GM12891 (cell line): ENCODE results near the gene BEND5.

Experiments used
- DNase-seq: peaks from one replicate; pipeline ENCODE4 v3.0.0; 2011; ENCODE audit warnings: low spot score; ENCODE audit not compliant: insufficient read length
- FAIRE-seq: peaks from 2 replicates; lab custom pipeline; 2011; peaks lifted over from hg19 to GRCh38; lab: Jason Lieb, UNC
- PAX5 ChIP-seq: IDR thresholded peaks from 2 replicates; pipeline ENCODE4 v1.6.1; 2011; ENCODE audit warnings: low read length, moderate library complexity, mild to moderate bottlenecking; ENCODE audit not compliant: insufficient read depth, severe bottlenecking
- POLR2A ChIP-seq: IDR thresholded peaks from 2 replicates; pipeline ENCODE4 v1.6.1; 2011; ENCODE audit warnings: low read depth, low read length, control low read depth
- POLR2AphosphoS5 ChIP-seq: IDR thresholded peaks from 2 replicates; pipeline ENCODE4 v1.6.1; 2011; ENCODE audit warnings: low read depth, low read length, control low read depth
- POU2F2 ChIP-seq: IDR thresholded peaks from 2 replicates; pipeline ENCODE4 v1.6.1; 2011; ENCODE audit warnings: low read depth, mild to moderate bottlenecking, control low read depth, low read length, moderate library complexity
- SPI1 ChIP-seq: IDR thresholded peaks from 2 replicates; pipeline ENCODE4 v1.6.1; 2011; ENCODE audit warnings: low read depth, low read length, control low read depth
- TAF1 ChIP-seq: IDR thresholded peaks from 2 replicates; pipeline ENCODE4 v1.6.1; 2011; ENCODE audit warnings: low read depth, low read length, control low read depth

BEND5 gene

GRCh38 chr1:48687282-48688045 lies 89.2 kb downstream of the BEND5 start:
- TF ChIP-seq POLR2A (no peak), POLR2AphosphoS5 (no peak), POU2F2 (no peak), SPI1 (no peak), PAX5 (no peak), TAF1 (no peak)
- FAIRE-seq, result no peak
- no peak for DNase-seq

DNA sequence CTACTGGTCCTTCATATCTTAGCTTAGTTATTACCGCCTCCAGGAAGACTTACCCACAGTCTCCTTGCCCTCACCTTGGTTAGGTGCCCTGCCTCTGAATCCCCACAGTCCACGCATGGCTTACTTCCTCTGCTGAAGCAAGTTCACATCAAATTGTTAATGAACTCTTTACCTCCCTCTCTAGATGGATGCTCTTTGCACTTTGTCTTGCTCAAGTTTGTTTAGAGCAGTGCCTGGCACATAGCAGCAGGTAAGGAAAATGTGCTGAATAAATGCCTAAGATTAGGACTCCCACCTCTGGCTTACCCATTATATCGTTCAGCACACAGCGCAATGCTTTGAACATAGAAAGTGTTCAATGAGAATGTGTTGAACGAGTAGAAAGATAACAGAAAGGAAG lies 90.5 kb downstream of the BEND5 start:
- DNase-seq (no peak), FAIRE-seq (no peak)
- TF ChIP-seq POLR2AphosphoS5 (no peak), PAX5 (no peak), POLR2A (no peak), SPI1 (no peak), POU2F2 (no peak), TAF1 (no peak)

GRCh38 chr1:48684381-48684780 lies 92.3 kb downstream of the BEND5 start:
- no peak for DNase-seq
- no peak for TF ChIP-seq POLR2AphosphoS5
- TF ChIP-seq POLR2A, result no peak
- no peak for TF ChIP-seq TAF1
- no peak for TF ChIP-seq PAX5
- TF ChIP-seq SPI1, result no peak
- TF ChIP-seq POU2F2, result no peak
- no peak for FAIRE-seq

GRCh38 chr1:48683839-48684238 lies 92.9 kb downstream of the BEND5 start:
- FAIRE-seq, result no peak
- TF ChIP-seq PAX5, result no peak
- TF ChIP-seq POLR2A, result no peak
- no peak for TF ChIP-seq SPI1
- TF ChIP-seq POLR2AphosphoS5, result no peak
- no peak for TF ChIP-seq POU2F2
- no peak for TF ChIP-seq TAF1
- no peak for DNase-seq

GRCh38 chr1:48681476-48682305 lies 95.0 kb downstream of the BEND5 start:
- TF ChIP-seq POLR2AphosphoS5 (no peak), PAX5 (no peak), POLR2A (no peak), SPI1 (no peak), POU2F2 (no peak), TAF1 (no peak)
- no peak for FAIRE-seq
- DNase-seq, result no peak

DNA sequence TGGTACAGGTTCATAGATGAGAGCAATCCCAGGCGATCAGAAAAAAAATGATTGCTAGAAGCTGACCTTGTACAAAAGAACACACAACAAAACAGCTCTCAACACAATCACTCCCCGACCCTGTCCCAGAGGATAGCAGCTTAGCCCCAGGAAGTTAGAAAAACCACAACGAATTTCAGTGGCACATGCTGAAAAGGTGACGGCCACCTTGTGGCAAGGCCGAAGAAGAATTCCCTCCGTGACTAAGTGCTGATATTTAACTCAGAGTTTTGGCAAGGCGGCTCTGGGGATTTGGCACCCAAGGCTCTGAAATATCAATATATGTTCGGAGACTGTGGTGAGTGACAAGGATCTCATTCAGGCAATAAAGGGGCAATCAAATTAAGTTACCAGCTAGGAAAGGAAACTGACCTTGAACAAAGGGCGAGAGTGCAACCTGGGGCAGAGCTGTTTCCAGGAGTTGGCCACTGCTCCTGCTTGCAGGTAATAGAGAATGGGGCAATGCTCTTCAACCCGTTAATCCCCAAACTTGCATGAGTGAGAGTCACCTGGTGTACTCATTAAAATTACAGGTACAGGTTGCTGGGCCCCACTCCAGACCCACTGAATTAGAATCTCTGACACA lies 96.2 kb downstream of the BEND5 start:
- FAIRE-seq (no peak), DNase-seq (no peak)
- no peak for TF ChIP-seq POLR2A
- no peak for TF ChIP-seq TAF1
- no peak for TF ChIP-seq PAX5
- no peak for TF ChIP-seq POLR2AphosphoS5
- TF ChIP-seq POU2F2, result no peak
- TF ChIP-seq SPI1, result no peak

GRCh38 chr1:48679859-48680258 lies 96.8 kb downstream of the BEND5 start:
- FAIRE-seq (no peak), DNase-seq (no peak)
- no peak for TF ChIP-seq TAF1
- no peak for TF ChIP-seq POU2F2
- TF ChIP-seq PAX5, result no peak
- no peak for TF ChIP-seq SPI1
- TF ChIP-seq POLR2AphosphoS5, result no peak
- no peak for TF ChIP-seq POLR2A

DNA sequence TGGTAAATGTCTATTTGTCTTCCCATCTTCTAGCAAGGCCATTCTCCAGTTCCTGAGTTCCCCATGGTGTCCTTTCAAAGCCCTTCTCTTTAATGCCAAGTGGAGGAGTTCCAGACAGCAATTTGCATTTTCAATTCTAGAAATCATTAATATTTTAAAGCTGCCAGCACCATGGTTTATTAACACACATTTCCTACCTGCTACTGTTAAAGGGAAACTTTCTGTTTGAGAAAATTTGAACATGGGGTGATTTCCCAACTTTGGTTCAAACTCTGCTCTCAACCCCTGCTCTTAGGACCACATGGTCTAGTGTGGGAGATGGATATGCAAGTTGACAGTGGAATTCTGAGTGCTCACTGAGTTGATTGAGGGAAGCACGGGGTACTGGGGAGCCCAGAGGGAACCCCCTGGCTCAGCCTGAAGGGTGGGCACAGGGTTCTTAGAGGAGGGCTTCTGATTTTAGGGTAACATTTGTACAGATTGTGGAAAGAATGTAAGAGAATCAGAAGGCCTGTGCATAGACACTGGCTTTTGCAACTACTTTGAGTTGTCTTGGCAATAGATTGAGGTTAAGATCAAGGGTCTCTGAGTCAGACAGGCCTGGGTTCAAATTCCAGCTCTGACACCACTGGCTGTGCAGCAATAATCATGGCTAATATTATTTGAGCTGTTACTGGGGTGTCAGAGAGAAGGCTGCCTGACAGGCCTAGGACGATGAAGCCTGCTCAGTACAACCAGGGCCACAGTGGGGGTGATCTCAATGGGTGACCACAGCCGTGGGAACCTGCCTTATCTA lies 97.8 kb downstream of the BEND5 start:
- TF ChIP-seq POLR2A (no peak), POU2F2 (no peak), SPI1 (no peak), POLR2AphosphoS5 (no peak), PAX5 (no peak), TAF1 (no peak)
- no peak for DNase-seq
- no peak for FAIRE-seq
